ENCODE results near the gene TLE2. TPM values are rescaled to one million over a fixed set of nuclear protein-coding genes. Genes with fewer than 3 reads are reported as not detected.
"Not testable (repeated sequence)": the region's sequence is repeated elsewhere in the genome, so short reads cannot be mapped to it uniquely, and the experiment has no call there.

Gene TLE2
- total RNA-seq, 1 experiment from 2014 or later, result not detected

DNA sequence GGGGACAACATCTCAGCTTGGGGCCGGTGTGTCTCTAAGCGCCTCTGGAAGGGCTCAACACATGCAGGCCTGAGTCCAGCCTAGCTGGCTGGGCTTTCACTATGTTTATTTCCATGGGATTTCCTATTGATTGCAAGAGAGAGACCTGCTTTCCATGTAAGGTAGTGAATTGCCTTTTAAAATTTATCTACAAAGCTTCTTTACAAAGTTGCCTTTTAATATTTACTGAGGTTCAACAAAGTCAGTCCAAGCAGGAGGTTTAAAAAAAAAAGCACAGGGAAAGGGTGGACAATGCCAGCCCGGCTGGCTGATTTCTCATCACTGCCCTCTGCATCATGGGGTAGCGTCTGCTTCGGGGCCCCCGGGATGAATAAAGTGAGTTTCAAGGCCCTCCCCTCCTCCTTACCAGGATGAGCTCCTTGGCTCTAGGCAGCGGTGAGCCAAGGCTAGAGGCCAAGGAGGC lies 15.8 kb downstream of the TLE2 start:
- no peak for DNase-seq (ENCODE audit: low read depth)

DNA sequence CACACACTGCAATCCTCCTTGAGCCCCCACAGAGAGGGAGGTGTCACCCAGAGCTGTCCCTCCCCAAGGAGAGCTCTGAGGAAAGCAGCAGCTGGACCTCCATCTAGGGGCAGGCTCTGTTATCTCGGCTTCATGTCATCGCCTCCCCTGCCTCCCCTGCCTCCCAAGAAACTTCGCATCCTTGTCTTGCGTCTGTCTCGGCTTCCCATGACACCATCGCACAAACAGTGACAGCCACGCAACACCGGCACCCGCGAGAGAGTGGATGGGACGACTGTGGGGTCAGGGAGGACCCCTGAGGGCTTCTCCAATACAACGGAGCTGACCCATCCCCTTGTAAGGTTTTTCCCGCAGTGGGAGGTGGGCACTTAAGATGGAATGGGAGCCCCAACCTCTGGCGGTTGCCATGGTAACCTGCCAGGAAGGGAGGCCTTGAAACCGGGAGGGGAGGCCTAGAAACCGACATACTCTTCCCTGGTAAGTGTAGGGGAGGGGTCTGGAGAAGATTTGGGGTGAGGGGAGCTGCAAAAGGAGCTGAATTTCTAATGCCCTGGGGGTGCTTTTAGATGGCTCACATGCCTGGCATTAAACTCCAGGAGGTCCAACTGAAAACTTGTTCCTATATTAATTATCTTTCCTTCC lies 16.3 kb downstream of the TLE2 start:
- no peak for DNase-seq (ENCODE audit: low read depth)

DNA sequence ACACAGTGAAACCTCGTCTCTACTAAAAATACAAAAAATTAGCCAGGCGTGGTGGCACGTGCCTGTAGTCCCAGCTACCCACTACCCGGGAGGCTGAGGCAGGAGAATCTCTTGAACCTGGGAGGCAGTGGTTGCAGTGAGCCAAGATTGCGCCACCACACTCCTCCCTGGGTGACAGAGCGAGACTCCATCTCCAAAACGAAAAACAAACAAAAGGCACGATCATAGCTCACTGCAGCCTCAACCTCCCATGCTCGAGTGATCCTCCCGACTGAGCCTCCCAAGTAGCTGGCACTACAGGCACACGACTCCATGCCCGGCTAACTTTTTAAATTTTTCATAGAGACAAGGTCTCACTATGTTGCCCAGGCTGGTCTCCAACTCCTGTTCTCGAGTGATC lies 17.0 kb downstream of the TLE2 start:
- DNase-seq (ENCODE audit: low read depth), result not testable (repeated sequence)

DNA sequence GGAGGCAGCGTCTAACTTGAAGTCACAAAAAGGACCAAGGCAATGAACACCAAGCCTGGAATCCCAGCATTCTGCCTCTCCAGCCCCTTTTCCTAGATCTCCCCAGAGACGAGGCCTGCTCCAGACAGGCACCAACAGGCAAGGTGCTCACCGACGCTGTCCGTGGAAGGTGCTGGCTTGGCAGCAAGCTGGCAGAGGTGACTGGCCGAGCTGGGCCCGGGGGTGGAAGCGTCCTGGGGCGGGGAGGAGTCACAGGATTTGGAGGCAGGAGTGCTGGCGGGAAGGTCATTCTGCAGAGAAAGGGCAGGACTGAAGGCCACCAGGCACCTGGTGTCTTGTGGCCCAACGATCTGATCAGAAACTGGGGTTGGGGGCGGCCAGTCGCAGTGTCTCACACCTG lies 18.2 kb downstream of the TLE2 start:
- no peak for DNase-seq (ENCODE audit: low read depth)

DNA sequence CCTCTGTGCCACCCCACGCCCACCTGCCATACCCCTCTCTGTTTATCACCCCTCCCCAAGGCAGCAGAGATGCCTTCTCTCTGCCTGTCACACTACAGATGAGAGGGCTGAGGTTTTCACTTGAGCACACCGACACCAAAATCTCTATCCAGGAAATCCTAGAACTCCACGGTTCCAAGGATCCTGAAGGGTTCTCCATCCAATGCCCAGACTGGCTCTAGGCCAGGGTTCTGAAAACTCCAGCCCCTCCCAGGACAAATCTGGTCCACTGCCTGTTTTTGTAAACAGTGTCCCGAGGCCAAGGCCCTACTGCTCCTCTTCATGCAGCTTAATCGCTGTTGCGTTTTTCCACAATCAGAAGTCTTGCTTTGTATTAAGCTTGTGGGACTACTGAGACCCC lies 20.1 kb downstream of the TLE2 start:
- no peak for DNase-seq (ENCODE audit: low read depth)

DNA sequence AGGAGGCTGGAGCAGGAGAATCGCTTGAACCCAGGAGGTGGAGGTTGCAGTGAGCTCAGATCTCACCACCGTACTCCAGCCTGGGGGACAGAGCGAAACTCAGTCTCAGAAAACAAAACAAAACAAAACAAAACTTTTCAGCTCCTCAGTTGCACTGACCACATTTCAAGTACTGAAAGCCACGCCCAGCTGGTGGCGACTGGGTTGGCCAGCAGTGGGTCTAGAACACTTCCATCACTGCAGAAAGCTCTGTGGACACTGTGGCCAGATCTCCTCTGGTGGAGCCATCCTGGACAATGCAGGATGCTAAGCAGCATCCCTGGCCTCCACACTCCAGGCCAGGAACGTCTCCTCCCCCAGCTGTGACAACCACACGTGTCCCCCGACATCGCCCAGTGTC lies 21.1 kb downstream of the TLE2 start:
- no peak for DNase-seq (ENCODE audit: low read depth)

DNA sequence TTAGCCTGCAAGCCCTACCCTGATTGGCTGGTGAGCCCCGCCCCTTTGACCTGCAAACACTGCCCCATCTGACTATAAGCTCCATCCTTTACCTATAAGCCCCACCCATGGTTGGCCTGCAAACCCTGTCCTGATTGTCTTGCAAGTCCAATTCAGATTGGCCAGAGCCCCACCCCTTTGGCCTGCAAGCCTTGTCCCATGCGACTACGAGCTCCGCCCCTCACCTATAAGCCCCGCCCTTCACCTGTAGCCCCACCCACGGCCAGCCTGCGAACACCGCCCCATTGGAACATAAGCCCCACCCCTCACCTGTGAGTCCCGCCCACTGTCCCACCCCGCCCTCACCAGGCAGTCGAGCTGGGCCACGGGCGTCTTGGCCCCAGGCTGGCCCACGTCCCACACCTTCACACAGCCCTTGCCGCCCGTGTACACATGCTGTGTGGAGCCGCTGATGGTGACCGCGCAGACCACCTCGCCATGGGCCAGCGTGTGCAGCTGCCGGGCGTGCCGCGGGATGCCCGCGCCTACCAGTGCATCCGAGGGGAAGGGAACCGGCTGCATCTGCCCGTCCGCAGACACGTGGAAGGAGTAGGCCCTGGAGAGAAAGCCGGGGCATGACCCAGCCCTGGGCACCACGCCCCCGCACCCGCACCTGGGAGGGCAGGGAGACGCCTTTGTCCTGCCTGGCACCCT lies 22.9 kb downstream of the TLE2 start:
- DNase-seq (ENCODE audit: low read depth), result no peak

DNA sequence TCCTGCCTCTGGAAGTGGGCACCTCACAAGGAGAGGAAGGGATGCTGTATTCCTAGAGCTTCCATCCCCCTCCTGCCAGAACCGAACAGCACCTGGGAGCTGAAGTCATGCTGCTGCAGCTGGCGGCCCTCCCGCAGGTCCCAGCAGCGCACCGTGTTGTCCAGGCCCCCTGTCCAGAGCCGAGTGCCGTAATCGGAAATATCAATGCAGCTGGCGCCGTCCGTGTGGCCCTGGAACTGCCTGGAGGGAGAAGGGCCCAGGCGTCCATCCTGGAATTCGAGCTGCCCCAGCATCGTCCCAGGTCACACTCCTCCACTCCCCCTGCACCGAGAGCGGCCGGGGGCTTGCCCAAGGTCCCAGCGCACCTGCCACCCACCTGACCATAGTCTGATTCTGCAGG lies 23.7 kb downstream of the TLE2 start:
- no peak for DNase-seq (ENCODE audit: low read depth)

DNA sequence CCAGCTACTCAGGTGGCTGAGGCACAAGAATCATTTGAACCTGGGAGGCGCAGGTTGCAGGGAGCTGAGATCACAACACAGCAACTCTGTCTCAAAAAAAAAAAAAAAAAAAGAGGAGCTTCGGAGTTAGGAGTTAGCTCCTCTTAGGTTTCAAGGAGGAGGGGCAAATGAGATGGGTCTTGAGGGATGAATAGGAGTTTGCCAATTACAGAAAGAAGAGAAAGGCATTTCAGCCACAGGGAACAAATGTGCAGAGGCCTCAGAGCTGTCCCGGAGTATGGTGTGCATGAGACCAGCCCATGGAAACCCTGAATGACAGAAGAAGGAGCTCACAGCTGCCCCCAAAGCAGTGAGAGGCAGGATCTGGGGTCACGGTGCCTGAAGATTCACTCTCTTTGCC lies 24.6 kb downstream of the TLE2 start:
- DNase-seq (ENCODE audit: low read depth), result no peak

DNA sequence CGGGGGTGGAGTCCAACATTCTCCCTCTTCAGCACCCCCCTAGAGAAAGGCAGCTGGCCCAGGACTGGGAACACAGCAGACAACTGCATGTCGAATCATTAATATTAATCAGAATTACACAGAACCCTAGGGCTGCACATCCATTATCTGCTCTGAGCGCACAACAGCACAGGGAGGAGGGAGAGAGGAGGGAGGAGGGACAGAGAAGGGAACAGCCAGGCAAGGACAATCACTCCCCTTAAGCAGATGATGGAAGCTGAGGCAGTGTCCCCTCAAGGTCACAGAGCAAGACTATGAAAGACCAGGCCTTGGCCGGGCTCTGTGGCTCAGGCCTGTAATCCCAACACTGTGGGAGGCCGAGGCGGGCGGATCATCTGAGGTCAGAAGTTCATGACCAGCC lies 26.0 kb downstream of the TLE2 start:
- no peak for DNase-seq (ENCODE audit: low read depth)

DNA sequence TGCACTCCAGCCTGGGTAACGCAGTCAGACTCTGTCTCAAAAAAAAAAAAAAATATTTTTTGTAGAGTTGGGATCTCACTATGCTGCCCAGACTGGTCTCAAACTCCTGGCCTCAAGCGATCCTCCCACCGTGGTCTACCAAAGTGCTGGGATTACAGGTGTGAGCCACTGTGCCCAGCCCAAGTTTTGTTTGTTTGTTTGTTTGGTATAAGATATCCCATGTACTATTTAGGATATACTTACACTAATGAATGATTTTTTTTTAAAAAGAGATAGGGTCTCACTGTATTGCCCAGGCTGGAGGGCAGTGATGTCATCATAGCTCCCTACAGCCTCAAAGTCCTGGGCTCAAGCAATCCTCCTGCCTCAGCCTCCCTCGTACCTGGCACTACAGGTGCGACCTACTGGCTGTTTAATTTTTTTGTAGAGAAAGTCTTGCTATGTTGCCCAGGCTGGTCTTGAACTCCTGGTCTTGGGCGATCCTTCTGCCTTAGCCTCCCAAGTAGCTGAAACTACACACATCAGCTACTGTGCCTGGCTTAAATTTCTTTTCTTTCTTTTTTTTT lies 27.8 kb downstream of the TLE2 start:
- DNase-seq (ENCODE audit: low read depth), result no peak

DNA sequence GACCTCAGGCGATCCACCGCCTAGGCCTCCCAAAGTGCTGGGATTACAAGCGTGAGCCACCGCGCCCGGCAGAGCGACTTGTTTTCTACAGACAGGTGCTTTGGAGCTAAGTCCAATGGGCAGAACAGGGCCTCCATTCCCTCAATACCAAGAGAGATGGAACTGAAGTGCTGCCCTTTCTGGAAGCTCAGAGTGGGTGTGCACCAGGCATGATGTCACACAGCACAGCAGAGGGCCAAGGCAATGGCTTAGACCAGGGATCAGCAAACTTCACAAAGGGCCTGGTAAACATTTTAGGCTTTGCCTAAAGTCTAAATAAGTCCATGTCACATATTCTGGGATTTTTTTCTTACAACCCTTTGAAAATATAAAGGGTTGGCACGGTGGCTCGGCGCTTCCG lies 30.4 kb downstream of the TLE2 start:
- no peak for DNase-seq (ENCODE audit: low read depth)

DNA sequence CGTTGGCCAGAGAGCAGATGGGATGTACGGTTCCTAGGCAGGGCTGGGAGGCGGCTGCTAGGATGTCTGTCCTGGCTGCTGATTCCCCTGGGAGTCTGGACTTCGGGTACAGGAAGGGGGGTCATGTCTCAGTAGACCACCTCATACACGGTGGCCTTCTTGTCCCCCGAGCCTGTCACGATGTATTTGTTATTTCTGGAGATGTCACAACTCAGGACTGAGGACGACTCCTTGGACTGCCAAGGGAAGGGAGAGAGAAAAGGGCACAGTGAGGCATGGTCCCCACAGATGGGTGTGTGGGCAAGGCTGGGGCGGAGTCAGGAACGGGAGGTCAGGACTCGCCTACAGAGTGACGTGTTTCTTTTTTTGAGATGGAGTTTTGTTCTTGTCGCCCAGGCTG lies 31.4 kb downstream of the TLE2 start:
- DNase-seq (ENCODE audit: low read depth), result no peak

DNA sequence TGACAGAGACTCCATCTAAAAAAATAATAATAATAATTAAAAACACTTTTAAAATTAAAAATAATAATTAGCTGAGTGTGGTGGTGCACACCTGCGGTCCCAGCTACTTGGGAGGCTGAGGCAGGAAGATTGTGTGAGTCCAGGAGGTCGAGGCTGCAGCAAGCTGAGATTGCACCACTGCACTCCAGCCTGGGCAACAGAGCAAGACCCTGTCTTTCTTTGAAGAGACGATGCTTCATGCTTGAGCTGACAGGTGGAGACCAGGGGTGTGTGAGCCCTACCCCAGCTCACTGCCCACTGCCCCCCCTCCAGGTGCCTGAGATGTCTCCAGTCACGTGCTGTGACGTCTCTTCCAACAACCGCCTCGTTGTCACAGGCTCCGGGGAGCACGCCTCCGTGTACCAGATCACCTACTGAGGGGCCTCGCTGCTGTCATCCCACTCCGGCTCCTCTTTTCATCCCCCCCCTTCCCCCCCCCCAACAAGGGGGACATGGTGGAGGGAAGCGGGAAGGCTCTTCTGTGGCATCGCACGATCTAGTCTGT lies 34.4 kb downstream of the TLE2 start:
- DNase-seq (ENCODE audit: low read depth), result no peak

DNA sequence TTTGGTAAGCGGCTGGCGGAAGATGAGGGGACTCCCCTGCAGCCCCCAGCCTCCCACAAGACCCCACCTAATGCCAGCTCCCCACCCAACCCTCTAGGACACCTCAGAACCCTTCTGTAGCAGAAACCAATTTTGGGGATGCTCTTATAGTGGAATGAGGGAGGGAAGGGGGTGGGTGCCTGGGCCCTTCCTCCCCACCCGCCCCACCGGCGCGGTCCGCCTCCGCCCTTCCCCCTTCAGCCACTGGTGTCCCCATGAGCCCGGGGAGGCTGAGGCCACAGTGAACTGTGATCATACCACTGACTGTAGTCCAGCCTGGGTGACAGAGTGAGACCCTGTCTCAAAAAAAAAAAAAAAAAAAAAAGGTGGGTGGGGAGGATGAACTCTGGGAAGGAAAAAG lies 35.5 kb downstream of the TLE2 start:
- no peak for DNase-seq (ENCODE audit: low read depth)

DNA sequence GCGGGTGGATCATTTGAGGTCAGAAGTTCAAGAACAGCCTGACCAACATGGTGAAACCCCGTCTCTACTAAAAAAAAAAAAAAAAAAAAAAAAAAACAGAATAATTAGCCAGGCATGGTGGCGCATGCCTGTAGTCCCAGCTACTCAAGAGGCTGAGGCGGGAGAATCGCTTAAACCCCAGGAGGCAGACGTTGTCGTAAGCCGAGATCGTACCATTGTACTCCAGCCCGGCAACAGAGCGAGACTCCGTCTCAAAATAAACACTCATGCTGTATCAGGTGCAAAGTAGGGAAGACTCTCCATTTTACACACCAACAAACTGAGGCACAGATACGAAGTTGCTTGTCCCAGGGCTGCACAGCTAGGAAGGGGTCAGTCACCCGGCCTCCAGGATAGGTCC lies 36.1 kb downstream of the TLE2 start:
- DNase-seq (ENCODE audit: low read depth), result no peak

DNA sequence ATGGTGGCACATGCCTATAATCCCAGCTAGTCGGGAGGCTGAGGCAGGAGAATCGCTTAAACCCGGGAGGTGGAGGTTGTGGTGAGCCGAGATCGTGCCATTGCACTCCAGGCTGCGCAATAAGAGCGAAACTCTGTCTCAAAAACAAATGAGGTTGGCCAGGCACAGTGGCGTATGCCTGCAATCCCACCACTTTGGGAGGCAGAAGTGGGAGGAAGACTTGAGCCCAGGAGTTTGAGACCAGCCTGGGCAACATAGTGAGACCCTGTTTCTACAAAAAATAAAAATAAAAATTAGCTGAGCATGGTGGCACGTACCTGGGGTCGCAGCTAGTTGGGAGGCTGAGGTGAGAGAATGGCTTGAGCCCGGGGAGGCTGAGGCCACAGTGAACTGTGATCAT lies 36.7 kb downstream of the TLE2 start:
- not testable (repeated sequence) for DNase-seq (ENCODE audit: low read depth)

DNA sequence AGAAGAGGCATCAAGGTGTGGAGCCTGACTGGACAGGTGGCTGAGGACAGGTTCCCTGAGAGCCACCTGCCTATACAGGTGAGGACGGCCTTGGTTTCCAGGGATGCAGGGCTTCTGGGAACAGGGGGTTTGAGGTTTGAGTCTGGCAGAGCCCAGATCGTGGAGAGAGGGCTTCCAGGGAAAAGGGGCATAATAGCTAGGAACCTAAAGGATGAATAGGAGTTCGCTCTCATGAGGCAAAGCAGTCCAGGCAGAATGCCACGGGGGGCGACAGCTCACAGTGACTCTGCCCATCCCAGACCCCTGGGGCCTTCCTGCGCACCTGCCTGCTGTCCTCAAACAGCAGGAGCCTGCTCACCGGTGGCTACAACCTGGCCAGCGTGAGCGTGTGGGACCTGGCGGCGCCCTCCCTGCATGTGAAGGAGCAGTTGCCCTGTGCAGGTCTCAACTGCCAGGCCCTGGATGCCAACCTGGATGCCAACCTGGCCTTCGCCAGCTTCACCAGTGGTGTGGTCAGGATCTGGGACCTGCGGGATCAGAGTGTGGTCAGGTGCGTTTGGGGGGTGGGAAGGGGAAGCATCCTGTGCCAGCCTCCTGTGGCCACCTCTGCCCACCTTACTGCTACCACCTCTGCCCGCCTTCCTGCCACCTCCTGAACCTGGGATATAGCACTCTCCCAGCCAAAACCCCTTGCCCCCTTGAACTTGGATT lies 39.7 kb downstream of the TLE2 start:
- DNase-seq (ENCODE audit: low read depth), result no peak

DNA sequence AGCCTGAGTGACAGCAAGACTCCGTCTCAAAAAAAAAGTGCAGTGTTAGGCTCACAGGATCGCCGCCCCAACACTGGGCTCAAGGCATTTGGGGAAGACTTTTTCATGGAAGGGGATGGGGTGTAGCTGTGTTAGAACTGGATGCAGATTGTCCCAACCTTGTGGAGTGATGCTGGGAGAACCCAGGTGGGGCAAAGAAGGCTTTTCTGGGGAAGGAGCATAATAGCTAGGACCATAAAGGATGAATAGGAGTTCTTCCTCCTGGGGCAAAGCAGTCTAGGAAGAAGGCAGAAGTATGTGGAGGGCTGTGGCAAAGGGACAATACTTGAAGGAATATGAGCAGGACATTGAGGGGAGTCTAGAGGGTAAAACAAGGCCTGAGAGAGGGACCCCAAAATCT lies 40.5 kb downstream of the TLE2 start:
- DNase-seq (ENCODE audit: low read depth), result no peak

DNA sequence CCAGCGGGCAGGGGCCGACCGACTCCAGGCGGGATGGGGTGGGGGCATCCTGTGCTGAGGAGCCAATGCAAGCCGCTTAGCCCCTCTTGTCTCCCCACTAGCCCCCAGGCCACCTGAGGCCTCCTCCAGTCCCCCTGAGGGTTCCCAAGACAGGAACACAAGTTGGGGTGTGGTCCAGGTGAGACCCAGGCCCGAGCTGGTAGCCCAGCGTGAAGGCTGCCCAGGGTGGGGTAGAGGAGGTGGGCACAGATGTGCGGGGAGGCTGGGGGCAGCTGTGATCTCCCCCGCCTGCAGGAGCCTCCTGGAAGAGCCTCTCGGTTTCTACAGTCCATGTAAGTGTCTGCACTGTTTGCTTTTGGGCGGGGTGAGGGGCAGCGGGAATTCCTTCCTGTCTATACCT lies 41.3 kb downstream of the TLE2 start:
- no peak for DNase-seq (ENCODE audit: low read depth)

DNA sequence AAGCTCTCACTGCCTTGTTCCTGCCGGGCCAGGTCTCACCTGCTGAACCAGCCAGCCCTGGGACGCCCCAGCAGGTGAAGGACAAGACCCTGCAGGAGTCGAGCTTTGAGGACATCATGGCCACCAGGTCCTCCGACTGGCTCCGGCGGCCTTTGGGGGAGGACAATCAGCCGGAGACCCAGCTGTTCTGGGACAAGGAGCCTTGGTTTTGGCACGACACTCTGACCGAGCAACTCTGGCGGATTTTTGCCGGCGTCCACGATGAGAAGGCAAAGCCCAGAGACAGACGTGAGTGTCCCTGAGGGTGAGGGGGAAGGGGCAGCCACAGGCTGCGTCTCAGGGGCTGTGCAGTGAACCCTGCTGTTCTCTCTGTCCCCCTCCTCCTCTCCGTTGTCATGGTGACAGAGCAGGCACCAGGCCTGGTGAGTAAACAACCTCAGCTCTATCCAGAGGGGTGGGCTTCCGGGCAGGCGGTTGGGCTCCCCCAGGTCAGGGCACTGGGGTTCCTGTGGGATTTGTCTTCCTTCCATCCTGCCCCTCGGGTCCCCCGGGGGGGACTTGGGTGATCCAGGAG lies 42.0 kb downstream of the TLE2 start:
- no peak for DNase-seq (ENCODE audit: low read depth)

DNA sequence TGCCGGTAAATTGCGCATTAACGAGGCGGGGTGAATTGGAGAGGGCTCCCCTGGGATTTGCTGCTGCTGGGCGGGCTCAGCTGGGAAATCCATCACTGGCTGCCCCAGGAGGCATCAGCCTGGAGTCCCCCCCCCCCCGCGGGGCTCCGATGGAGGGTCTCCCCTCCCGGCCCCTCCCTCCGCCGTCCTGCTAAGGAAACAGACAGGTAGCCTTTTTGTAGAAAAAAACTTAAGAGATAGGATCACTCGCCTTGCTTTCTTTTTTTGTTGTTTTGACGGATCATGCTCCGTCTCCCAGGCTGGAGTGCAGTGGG lies 44.9 kb downstream of the TLE2 start:
- DNase-seq (ENCODE audit: low read depth), result no peak

All from M059J (cell line).